HG03045 (cell line): Measurements from ENCODE around the gene ARL8A.
"Not testable (repeated sequence)": the region's sequence is repeated elsewhere in the genome, so short reads cannot be mapped to it uniquely, and the experiment has no call there.

Experiments used
- ATAC-seq: cut with Tn5 transposase; IDR thresholded peaks from one replicate; pipeline ENCODE4 v1.9.1; 2021; ENCODE audit warnings: mild to moderate bottlenecking, moderate library complexity; ENCODE audit not compliant: unreplicated experiment

The ARL8A gene

DNA sequence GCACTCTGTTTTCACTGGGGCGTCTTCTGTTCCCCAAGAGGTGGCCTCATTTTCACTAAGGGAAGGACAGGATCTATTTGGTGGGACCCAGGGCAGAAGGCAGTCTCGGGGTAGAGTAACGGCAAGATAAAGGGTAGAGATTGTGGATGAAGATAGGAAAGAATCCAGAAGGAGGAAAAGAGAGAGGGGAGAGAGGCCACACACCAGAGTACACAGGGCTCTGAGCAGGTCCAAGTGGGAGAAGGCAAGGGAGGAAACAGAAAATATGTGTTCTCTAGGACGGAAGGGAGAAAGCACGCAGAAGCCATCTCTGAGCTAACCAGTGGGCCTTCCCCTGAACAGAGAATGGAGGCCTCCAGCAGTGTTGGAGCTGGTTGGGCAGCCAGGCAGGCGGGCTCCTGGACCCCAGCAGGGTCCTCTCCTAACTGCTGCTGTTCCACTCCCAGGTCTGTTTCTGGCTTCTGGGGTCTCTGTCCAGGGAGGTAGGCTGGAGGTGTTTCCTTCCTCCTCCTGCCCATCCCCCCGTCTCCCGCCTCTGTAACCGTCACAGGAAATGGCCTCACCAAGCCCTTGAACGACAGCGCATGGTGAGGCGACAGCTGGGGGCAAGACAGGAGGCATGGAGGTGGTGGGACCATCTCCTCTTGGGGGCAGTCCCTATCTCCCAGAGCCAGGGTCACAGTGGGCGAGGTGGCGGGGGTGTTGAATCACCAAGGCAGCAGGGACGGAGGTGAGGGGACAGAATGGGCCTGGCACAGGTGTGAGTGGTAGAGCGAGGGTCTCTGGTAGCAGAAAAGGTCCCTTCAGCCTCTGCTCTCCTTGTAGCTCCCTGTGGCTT lies 15.2 kb upstream of the ARL8A start:
- ATAC-seq, result no peak

DNA sequence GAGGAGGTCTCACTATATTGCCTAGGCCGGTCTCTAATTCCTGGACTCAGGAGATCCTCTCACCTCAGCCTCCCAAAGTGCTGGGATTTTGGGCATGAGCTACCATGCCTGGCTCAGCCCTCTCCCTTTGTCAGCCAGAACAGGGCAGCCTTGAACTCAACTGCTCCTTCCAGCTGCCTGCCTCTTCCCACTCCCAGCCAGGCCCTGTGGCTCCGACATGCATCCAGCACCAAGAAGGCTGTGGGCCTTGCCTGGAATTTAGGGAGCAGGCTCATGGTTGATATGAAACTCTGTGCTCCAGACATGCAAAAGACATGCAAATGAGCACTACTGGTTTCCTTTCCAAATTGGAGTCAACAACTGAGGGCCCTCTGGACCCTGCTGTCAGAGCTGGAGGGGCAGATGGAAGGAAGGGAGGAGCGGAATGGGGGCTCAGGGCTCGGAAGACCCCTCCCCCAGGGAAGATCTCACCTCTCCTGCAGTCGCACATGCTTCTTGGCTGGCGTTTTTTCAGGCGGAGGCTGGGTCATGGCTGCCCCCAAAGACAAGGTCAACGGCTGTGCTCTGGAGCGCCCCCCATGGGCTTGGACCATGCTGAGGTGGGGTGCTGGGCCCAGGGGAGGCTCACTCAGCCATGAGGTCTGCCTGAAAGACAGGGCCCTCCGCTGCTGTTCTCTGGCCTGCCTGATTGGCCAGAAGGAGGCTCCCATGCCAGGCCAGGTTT lies 14.4 kb upstream of the ARL8A start:
- no peak for ATAC-seq

DNA sequence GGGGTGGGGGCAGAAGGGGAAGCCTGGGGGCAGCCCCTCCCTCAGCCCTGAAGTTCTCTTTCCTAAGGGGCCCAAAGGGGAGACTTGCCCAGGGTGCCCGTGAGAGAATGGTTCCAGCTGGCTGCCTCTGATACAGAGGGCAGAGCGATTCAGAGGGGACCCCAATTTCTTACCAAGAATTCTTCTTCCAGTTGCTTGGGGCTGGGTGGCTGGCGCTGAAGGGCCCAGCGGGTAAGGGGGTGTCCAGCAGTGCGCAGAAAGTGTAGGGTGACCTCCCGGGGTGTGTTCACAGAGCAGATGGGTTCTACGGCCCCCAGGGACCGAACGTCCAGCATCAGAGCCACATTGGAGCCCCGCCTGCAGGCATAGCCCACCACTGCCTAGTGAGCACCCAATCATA lies 13.4 kb upstream of the ARL8A start:
- no peak for ATAC-seq

DNA sequence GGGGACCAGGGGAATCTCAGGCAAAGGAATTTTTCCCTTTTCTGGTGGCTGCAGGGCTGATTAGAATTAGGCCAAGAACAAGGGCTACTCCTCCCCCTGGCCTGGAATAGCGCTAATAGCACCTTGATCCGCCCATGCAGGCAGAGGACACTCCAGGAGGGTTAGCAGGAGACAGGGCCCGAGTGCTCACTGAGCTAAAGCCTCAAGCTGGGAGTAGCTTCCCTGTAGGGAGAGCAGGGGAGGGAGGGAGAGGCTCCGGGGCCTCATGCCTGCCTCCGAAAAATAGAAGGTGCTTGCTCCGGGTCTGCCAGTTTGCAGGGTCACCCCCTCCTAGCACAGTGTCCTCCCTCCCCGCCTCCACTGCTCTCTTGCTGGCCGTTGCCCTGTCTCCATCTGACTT lies 12.1 kb upstream of the ARL8A start:
- ATAC-seq, result no peak

DNA sequence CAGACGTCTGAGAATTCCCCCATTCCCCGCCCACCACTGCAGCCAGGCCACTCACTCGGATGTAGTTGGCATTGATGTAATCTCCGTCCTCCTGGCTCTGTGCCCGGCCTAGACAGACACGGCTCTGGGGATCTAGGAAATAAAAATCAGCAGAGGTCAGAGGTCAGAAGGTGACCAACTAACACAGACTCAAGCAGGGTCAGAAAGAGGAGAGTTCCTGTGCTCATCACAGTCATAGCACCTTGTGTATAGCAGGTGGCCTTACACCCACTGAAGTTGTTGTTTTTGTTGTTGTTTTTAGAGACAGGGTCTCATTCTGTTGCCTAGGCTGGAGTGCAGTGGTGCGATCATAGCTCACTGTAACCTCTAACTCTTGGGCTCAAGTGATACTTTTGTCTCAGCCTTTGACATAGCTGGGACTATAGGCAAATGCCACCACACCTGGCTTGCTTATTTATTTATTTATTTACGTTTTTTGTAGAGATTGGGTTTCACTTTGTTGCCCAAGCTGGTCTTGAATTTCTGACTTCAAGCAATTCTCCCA lies 11.0 kb upstream of the ARL8A start:
- ATAC-seq, result no peak

DNA sequence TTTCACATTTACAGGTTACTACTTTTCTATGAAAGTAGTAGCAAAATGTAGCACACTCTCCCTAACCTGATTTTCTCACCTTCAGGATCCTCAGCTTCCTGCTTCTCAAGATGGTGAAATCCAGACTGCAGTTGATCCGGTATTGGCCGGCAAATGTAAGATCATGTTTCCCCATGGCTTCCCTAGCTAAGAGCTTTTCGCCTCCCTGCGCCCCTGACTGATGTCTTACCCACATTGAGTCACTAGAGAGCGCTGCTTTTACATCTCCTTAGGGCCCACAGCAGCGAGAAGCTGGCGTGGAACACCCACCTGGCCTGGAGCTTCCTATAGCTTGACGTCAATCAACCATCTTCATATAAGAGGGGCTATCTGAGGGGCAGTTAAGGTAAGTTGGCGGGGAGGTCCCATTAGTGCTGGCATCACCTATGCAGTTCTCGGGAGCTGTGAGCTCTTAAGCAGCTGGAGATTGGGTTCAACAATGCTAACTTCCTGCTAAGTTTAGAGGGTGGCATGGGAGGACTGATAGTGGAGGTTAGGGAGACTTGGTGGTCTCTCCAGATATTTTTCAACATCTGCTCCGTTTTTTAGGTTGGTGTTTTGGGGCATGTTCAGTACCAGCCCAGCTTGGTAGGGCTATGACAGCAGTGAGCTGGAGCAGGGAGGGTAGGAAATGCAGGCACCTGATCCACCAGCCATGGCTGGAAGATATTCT lies 10.4 kb upstream of the ARL8A start:
- no peak for ATAC-seq

DNA sequence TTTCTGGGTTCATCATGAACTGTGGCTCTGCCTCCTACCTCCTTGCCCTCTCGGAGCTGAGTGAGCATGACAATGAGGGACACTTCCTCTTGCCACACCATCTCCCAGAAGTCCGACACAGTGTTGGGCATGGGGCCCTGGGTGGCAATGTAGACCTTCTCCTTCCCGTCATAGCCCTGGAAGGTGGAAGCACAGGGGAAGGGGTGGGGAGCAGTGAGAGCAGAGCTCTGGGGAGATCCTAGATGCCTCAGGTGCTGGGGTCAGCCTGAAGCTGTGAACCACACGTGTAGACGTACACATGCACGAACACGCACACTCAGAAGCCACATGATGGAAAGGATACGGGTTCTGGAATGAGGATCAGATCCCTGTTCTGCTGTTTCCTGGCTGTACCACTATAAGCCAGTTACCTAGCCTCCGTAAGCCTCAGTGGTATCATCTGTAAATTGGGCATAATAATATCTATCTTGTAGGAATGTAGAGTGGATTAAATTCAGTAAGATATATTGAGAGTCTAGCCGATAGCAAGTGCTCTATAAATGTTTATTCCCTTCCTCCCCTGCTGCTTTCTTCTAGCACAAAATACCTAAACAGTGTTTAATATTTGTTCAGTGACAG lies 9.7 kb upstream of the ARL8A start:
- no peak for ATAC-seq

DNA sequence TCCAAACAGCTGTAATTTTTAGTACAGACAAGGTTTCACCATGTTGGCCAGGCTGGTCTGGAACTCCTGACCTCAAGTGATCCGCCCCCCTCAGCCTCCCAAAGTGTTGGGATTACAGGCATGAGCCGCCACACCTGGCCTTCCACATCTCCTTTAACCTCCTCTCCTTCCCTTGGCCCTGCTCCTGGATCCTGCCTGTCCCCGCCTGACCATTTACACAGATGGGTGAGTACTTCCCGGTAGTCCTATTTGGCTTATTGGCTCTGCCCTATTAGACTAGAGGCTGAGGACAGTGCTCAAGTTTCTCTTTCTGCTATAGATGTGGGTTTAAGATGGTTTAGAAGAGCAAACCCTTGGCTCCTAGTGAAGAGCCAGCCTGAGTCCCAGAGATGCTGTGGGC lies 8.7 kb upstream of the ARL8A start:
- no peak for ATAC-seq

DNA sequence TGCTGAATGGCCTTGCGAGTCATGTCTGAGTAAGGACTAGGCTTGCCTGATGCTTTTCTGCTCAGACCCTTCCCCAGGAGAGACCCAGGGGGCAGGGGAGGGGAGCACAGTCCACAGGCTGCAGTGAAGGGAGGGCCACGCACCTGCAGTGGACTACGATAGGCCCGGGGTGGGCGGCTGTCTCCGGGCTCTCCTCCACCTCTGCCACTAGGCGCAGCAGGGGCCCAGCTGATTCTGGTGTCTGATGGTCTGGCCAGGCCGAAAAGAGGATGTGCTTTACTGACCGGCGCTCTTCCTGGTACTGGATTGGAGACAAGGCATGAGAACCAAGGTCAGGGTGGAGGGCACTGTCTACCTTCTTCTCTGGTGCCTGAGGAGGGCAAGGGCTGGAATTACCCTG lies 7.9 kb upstream of the ARL8A start:
- no peak for ATAC-seq

DNA sequence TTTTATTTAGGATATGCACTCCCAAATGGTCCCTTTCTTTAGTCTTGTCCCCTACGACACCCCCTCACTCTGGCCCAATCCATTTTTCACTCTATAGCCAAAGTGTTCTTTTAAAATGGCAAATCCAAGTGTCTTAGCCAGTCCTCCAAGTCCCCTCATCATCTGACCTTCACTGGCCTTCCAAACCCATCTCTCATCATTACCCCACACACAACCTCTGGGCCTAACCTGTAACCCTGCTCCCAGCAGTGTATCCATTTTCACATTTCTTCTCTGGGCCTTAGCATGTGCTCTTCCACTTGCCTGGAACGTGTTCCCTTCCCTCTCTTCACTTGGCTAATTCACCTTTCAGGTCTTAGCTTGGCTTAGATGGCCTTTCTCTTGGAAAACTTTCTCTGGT lies 6.5 kb upstream of the ARL8A start:
- ATAC-seq, result no peak

DNA sequence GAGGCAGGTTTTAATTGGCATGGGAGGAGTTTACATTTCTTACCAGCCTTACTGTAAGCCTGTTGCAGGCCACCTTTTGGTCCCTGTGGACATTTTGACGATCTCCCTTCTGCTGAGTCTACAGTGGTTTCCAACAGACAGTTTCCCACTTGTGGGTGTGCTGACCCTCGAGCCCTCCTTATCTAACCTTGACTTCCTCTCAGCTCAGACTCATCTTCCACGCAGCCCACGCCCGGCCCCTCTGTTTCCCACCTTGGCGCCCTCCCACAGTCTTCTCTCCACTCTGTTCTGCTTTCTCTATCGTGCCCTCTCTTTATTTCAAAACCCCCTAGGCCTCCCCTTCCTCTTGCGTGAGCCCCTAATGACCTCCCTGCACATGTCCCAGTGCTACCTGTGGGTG lies 6.1 kb upstream of the ARL8A start:
- no peak for ATAC-seq

DNA sequence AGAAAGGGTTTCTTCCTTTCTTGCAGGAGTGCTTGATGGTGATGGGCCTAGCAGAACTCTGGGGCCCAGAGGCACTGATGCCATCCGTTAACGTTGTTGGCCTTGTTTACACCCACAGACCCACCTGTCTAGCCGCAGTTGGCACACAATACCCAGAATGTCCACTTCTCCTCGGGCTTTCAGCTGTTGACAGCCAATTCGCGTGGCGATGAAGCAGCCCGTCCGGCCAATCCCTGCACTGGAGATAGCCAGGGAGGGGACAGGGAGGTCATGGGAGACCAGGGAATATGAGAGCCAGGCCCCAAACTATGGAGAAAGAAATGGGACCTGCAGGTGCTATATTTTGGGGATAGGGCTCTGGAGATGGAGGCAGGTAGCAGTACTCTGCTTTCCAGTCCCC lies 5.7 kb upstream of the ARL8A start:
- no peak for ATAC-seq

DNA sequence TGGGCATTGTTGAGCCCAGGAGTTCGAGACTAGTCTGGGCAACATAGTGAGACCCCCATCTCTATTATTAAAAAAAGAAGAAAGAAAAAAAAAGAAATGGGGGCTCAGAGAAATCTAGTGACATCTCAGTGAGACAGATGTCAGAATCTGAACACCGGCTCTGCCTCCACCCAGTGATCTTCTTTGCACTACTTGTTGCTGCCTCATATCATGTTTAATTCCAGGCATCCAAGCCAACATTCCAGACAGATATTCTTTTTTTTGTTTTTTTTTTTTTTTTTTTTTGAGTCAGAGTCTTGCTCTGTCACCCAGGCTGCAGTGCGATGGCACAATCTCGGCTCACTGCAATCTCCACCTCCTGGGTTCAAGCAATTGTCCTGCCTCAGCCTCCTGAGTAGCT lies 5.0 kb upstream of the ARL8A start:
- no peak for ATAC-seq

DNA sequence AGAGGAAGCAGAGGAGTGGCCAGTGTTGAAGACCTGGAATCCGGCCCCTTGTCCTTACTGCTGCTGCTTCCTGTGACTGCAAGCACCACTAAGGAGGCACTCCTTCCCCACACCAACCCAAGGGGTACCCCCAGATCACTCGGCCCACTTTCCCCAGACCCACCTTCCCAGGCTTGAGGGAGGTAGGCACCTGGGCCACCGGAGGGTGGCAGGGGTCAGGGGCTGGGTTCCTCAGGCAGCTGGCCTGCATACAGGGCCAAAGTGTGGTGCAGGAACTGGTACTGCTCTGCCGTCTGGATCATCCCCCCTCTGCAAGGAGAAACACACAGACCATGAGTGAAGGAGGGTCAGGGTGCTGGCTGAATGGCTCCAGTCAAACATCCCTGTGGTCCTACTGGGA lies 3.9 kb upstream of the ARL8A start:
- no peak for ATAC-seq

DNA sequence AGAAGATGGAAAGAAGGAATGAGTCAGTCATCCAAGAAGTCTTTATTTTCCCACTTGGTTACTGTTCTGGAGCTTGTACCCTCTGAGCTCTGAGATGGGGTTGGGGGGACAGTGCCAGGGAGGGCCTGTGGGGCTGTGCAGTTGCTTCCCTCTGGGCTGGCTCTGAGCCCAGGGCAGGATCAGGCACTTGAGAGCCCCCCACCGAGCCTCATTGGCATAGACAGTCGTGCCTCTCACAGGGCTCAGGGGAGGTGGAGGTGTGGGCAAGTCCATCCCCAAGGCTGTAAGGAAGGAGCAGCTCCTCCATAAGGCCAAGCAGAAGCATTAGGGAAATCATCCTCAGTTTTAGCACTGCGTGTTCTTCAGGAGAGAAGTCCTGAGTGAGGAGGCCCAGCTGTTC lies 2.5 kb upstream of the ARL8A start:
- ATAC-seq, result no peak

DNA sequence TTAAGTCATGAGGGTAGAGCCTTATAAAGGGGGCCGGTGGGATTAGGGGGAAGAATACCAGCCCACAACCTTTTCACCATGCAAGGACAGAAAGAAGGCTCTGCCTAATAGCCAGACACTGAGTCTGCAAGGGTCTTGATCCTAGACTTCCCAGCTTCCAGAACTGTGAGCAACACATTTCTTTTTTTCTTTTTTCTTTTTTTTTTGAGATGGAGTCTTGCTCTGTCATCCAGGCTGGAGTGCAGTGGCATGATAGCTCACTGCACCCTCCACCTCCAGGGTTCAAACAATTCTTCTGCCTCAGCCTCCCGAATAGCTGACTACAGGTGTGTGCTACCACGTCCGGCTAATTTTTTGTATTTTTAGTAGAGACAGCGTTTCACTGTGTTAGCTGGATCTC lies 1.7 kb upstream of the ARL8A start:
- ATAC-seq, result no peak

DNA sequence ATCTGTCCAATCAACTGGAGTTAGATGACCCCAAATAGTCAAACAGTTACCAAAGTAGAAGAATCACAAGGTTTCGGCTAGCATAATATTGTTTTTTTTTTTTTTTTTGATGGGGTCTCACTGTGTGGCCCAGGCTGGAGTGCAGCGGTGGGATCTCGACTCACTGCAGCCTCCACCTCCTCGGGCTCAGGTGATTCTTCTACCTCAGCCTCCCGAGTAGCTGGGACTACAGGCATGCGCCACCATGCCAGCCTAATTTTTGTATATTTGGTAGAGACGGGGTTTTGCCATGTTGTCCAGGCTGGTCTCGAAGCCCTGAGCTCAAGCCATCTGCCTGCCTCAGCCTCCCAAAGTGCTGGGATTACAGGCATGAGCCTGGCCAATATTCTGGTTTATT lies 1.2 kb upstream of the ARL8A start:
- not testable (repeated sequence) for ATAC-seq

DNA sequence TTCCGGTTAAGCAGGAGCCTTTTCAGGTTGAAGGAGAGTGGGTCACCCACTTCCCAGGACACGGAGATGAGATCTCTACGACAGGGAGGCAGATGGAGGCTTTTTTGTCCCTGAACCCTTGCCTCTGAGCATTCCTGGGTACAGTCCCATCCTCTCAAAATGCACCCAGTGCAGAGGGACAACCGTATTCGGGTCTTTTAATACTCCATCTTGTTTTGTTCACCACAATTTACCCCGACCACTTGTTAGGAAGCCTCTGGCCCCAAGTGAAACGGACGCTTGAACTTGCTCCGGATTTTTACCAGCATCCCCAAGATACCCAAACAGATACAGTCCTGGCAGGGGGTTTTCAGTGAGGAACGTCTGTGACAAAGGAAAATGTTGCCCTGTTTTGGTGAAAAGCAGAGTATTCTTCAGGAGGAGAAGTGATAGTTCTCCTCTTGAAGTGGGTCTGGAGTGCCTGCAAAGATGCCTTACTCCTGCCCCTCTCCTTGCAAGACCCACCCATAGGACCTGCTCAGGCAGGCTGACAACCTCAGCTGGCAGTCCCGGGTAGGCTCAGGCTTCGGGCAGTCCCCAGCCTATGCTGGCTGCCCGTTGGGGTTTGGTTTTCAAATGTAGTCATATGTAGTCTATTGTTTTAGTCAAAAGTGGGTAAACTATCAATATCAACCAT lies 669 bp upstream of the ARL8A start:
- ATAC-seq, result no peak

DNA sequence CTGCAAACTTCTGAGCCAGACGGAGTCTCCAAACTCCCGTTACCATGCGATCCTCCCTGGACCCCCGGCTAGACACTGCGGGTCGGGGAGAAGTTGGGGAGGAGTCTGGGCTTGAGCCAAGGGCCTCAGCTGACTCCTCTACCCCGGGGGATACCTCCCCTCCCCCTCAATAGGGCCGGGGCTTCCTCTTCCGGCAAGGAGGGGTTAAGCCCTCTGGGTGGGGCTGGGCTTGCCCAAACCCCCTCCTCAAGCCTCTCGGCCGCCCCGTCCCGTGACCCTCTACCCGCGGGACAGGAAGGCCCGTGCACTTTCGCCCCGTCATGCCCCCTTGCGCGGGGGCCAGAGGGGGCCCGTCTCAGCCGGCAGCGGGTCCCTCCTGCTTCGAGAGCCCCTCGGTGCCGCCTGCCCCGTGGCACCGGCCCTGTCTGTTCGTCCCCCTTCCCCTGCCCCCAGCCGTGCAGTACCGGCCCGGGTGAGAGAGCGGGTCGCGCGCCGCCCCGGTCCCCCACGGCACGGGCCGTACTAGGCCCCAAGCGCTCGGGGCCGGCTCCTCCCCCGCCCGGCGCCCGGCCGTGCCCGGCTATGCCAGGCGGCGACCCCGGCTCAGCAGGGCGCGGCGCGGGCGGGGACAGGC lies 652 bp downstream of the ARL8A start:
- ATAC-seq, result peak; percentile 38
